ENCODE measurements around the gene CRYBA2.

GRCh38 chr2:218985325-218986091 lies 7.7 kb downstream of the CRYBA2 start:
- TF ChIP-seq, protein P1, sequence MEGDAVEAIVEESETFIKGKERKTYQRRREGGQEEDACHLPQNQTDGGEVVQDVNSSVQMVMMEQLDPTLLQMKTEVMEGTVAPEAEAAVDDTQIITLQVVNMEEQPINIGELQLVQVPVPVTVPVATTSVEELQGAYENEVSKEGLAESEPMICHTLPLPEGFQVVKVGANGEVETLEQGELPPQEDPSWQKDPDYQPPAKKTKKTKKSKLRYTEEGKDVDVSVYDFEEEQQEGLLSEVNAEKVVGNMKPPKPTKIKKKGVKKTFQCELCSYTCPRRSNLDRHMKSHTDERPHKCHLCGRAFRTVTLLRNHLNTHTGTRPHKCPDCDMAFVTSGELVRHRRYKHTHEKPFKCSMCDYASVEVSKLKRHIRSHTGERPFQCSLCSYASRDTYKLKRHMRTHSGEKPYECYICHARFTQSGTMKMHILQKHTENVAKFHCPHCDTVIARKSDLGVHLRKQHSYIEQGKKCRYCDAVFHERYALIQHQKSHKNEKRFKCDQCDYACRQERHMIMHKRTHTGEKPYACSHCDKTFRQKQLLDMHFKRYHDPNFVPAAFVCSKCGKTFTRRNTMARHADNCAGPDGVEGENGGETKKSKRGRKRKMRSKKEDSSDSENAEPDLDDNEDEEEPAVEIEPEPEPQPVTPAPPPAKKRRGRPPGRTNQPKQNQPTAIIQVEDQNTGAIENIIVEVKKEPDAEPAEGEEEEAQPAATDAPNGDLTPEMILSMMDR (IDR thresholded peaks at IDR 0.05): no peak
- no peak for TF ChIP-seq POLR2A (IDR thresholded peaks at IDR 0.05)
